Endothelial cell of umbilical vein (primary cell): ENCODE measurements around the gene LAMA4. TPM values are rescaled to one million over a fixed set of nuclear protein-coding genes. Genes with fewer than 3 reads are reported as not detected.
A peak's percentile ranks its signal among the peaks of the same experiment; 100 is the strongest.

Experiments used
- BruUV-seq: library from RNA; stranded (reverse); fragments of 400-500 nt; replicated peaks from 2 replicates; lab custom pipeline; 2021; lab: Mats Ljungman, UMichigan
- CTCF ChIA-PET: fragments of 300-600, 350-600 bp; sonication (Branson Sonifier 250); formaldehyde crosslinking; loops from one replicate; lab custom pipeline; 2021; ENCODE audit warnings: antibody characterized with exemption, inconsistent platforms; lab: Charles Lee
- POLR2A ChIA-PET: fragments of 300-600, 350-600 bp; sonication (Branson Sonifier 250); formaldehyde crosslinking; loops from one replicate; lab custom pipeline; 2021; ENCODE audit warnings: antibody characterized with exemption, inconsistent platforms; lab: Charles Lee
- DNase-seq: peaks from one replicate; pipeline ENCODE4 v3.0.0-alpha.2; 2011; ENCODE audit warnings: low read depth, low spot score
- FAIRE-seq: peaks from 2 replicates; lab custom pipeline; 2011; peaks lifted over from hg19 to GRCh38; lab: Jason Lieb, UNC
- H2AFZ ChIP-seq: 2 replicates; pipeline ENCODE4 v1.6.0; 2012; ENCODE audit warnings: low read depth, low read length, control low read depth, inconsistent platforms
- H3K27ac ChIP-seq: 2 replicates; pipeline ENCODE4 v1.5.1; 2011; ENCODE audit warnings: low read depth, mild to moderate bottlenecking, control low read depth, low read length, moderate library complexity; ENCODE audit not compliant: insufficient read depth
- H3K27me3 ChIP-seq, 2 experiments: 2 replicates each; pipeline versions ENCODE4 v1.6.0 to v1.6.1; 2011; ENCODE audit warnings: low read length in 2 of 2, mixed read lengths in 1 of 2; ENCODE audit not compliant: control insufficient read depth in 2 of 2, insufficient read depth in 2 of 2
- H3K36me3 ChIP-seq, 2 experiments: 2 replicates in 1 of 2; 3 replicates in 1 of 2; pipeline ENCODE4 v1.5.1; 2011; ENCODE audit warnings: low read length in 2 of 2, mild to moderate bottlenecking in 1 of 2, moderate library complexity in 1 of 2; ENCODE audit not compliant: control insufficient read depth in 2 of 2, insufficient read depth in 2 of 2; ENCODE audit errors: extremely low read depth in 1 of 2
- H3K4me1 ChIP-seq: 3 replicates; pipeline ENCODE4 v1.5.1; 2011; ENCODE audit warnings: mild to moderate bottlenecking, low read length; ENCODE audit not compliant: control insufficient read depth, insufficient read depth; ENCODE audit errors: extremely low read depth
- H3K4me2 ChIP-seq: 2 replicates; pipeline ENCODE4 v1.6.1; 2011; ENCODE audit warnings: low read length, control low read depth, mixed read lengths; ENCODE audit not compliant: insufficient read depth
- H3K4me3 ChIP-seq, 3 experiments: fragments of 200-600 bp in 1 of 3; sonication (generic), shearing (Covaris generic) in 1 of 3; replicated peaks in 1 of 3; 2 replicates each; pipeline ENCODE4 v1.5.1; 2011 to 2016; ENCODE audit warnings: control low read depth in 3 of 3, low read length in 3 of 3, mild to moderate bottlenecking in 2 of 3, inconsistent platforms in 1 of 3, low read depth in 1 of 3, moderate library complexity in 1 of 3; ENCODE audit not compliant: insufficient read depth in 1 of 3
- H3K79me2 ChIP-seq: 2 replicates; pipeline ENCODE4 v1.6.0; 2012; ENCODE audit warnings: low read length, inconsistent platforms; ENCODE audit not compliant: control insufficient read depth, insufficient read depth
- H3K9ac ChIP-seq: replicated peaks from 2 replicates; pipeline ENCODE3; 2011; ENCODE audit warnings: low read length, control low read depth; ENCODE audit not compliant: insufficient read depth; ENCODE audit errors: extremely low read depth
- H3K9me1 ChIP-seq: replicated peaks from 3 replicates; pipeline ENCODE4 v1.6.0; 2011; ENCODE audit warnings: mild to moderate bottlenecking, low read length; ENCODE audit not compliant: control insufficient read depth, insufficient read depth; ENCODE audit errors: extremely low read depth
- H3K9me3 ChIP-seq: replicated peaks from 2 replicates; pipeline ENCODE4 v1.5.1; 2012; ENCODE audit warnings: low read length, inconsistent platforms; ENCODE audit not compliant: control insufficient read depth, insufficient read depth
- H4K20me1 ChIP-seq: replicated peaks from 2 replicates; pipeline ENCODE3; 2011; ENCODE audit warnings: mild to moderate bottlenecking, low read length; ENCODE audit not compliant: control insufficient read depth, insufficient read depth; ENCODE audit errors: extremely low read depth
- EZH2 ChIP-seq: IDR thresholded peaks from 2 replicates; pipeline ENCODE4 v1.6.1; 2012; ENCODE audit warnings: borderline replicate concordance, low read depth, mild to moderate bottlenecking, moderate library complexity, low read length, inconsistent platforms; ENCODE audit not compliant: severe bottlenecking
- FOS ChIP-seq: IDR thresholded peaks from 2 replicates; pipeline ENCODE4 v1.6.1; 2011; ENCODE audit warnings: mild to moderate bottlenecking, low read length, moderate library complexity, borderline replicate concordance; ENCODE audit not compliant: insufficient read depth
- GATA2 ChIP-seq: IDR thresholded peaks from 2 replicates; pipeline ENCODE4 v1.7.0; 2011; ENCODE audit warnings: low read depth, mild to moderate bottlenecking, moderate library complexity, mixed read lengths, low read length; ENCODE audit not compliant: insufficient read length, insufficient read depth
- JUN ChIP-seq: IDR thresholded peaks from 2 replicates; pipeline ENCODE4 v1.6.1; 2011; ENCODE audit warnings: borderline replicate concordance, low read depth; ENCODE audit not compliant: insufficient read length, insufficient read depth
- MYC ChIP-seq: IDR thresholded peaks from one replicate; pipeline ENCODE4 v1.6.1; 2011; ENCODE audit warnings: mild to moderate bottlenecking, low read depth, low read length
- POLR2A ChIP-seq: IDR thresholded peaks from 2 replicates; pipeline ENCODE4 v1.6.1; 2012; ENCODE audit warnings: low read depth, mild to moderate bottlenecking, control low read depth, low read length
- POLR2AphosphoS5 ChIP-seq: IDR thresholded peaks from 2 replicates; pipeline ENCODE4 v1.6.1; 2012; ENCODE audit warnings: low read depth, mild to moderate bottlenecking, control low read depth, low read length, moderate library complexity; ENCODE audit not compliant: insufficient read depth
- dilution Hi-C: fragments of 300-500 bp; cut with MboI; formaldehyde crosslinking; loops from one replicate; pipeline ENCODE4 v1.15.0; 2019; ENCODE audit warnings: low sequenced_read_pairs; ENCODE audit not compliant: extremely low pct_ligation_motif_present
- intact Hi-C: fragments of 100-400 bp; cut with micrococcal nuclease; formaldehyde crosslinking; loops from one replicate; pipeline ENCODE4 v1.10.0; 2022
- polyA plus RNA-seq, 4 experiments: library from polyadenylated mRNA; depleted of rRNA in 3 of 4; stranded (reverse) in 3 of 4; unstranded in 1 of 4; fragments of >200 nt; gene quantifications; 2 replicates each; pipeline versions ENCODE4 v1.2.1 to v1.2.3, GENCODE V29; 2011 to 2012; ENCODE audit warnings: missing spikeins in 1 of 4
- total RNA-seq: library from RNA; stranded (reverse); gene quantifications from 2 replicates; pipeline ENCODE4 v1.2.3, GENCODE V29; 2021
- TF ChIP-seq, protein P1 (sequence below): IDR thresholded peaks from 2 replicates; pipeline ENCODE4 v1.6.1; 2011; ENCODE audit not compliant: insufficient read depth, insufficient read length
- TF ChIP-seq, protein P2 (sequence below), 2 donors: IDR thresholded peaks; 1 replicate in 1 of 2; 2 replicates in 1 of 2; pipeline ENCODE4 v1.5.1; 2011; ENCODE audit warnings: low read length in 2 of 2, mild to moderate bottlenecking in 2 of 2, moderate library complexity in 2 of 2, control low read depth in 1 of 2, inconsistent platforms in 1 of 2, low read depth in 1 of 2; ENCODE audit not compliant: insufficient read depth in 1 of 2; ENCODE audit errors: extremely low read depth in 1 of 2

The LAMA4 gene
- total and polyA plus RNA-seq, 2 donors (not counting 3 experiments of a cell fraction or from before 2014, with no cell fraction given), result 384 to 629 TPM

DNA sequence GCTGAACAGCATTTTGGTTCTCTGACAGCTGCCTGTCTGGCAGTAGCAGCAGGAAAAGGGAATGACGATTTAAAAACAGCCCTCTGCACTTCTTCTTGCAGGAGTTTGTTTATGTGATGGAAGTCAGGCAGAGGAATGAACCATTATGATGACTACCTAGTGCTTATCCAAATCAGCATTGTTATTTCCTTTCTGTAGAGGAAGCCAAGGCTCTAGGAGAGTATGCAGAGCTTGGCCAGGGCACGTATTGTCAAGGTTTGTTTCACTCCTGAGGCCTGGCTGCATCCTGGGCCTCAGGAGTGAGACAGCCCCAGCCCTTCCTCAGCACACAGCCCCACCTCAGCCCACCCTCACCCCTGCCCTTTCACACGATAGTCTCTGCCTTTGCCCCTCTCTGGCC lies 98.5 kb downstream of the LAMA4 start:
- DNase-seq, result peak; percentile 85
- no TSS peak for BruUV-seq
- H3K27me3 ChIP-seq, result no peaks in the 10 kb centered on the region
- H3K9me3 ChIP-seq, result no peaks in the 10 kb centered on the region
- no peaks in the 10 kb centered on the region for H3K79me2 ChIP-seq
- H4K20me1 ChIP-seq, result no peaks in the 10 kb centered on the region
- H3K36me3 ChIP-seq, result peaks cover 20 to 65% of the 10 kb centered on the region in 2 experiments
- ChIA-PET CTCF (no interaction called here), POLR2A (no interaction called here)
- peaks cover 44% of the 10 kb centered on the region for H3K4me1 ChIP-seq
- intact Hi-C loops (no loop called here), dilution Hi-C loops (no loop called here)
- peak overlapping the region; percentile 72 for H3K27ac ChIP-seq
- no peak overlapping the region for H2AFZ ChIP-seq
- FAIRE-seq, result peak; percentile 81
- TF ChIP-seq FOS, result peak; percentile 40
- no peak for TF ChIP-seq GATA2
- peak; percentile 57 for TF ChIP-seq POLR2AphosphoS5
- peak overlapping the region; percentile 35 for H3K4me2 ChIP-seq
- peak overlapping the region; percentile 26 for H3K9ac ChIP-seq
- H3K9me1 ChIP-seq, result no peaks in the 10 kb centered on the region
- no peak overlapping the region for H3K4me3 ChIP-seq

DNA sequence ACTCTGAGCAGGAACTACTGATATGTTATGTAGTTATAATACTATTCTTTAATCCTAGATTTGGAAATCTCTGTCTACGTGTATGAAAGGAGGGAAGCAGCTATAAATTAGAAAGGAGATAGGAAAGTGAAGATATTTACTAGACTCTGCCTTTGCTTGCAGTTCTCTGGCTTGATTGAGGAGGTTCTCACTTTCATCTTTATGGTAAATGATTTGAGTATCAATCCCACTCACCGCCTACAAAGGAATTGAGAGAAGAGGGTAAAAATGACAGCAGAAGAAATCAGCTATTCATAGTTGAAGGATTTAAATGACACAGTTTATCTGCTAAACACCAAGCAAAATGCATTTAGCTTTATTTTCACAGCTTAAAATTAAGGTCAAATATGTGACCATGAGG lies 99.7 kb downstream of the LAMA4 start:
- ChIA-PET CTCF (interaction anchor here (0.7 kb wide), 1 partner anchor 114 kb away, joined by 3 read pairs; no protein-coding TSS in a partner anchor), POLR2A (interaction anchor here (0.8 kb wide), 1 partner anchor 15 kb away, joined by 3 read pairs; no protein-coding TSS in a partner anchor)
- FAIRE-seq, result no peak
- dilution Hi-C loops, result no loop called here
- no peaks in the 10 kb centered on the region for H3K9me1 ChIP-seq
- H2AFZ ChIP-seq, result no peak overlapping the region
- DNase-seq, result no peak
- H3K4me3 ChIP-seq, result no peak overlapping the region
- BruUV-seq, result no TSS peak
- no peaks in the 10 kb centered on the region for H3K79me2 ChIP-seq
- no peak overlapping the region for H3K4me2 ChIP-seq
- H3K9ac ChIP-seq, result no peak overlapping the region
- H3K9me3 ChIP-seq, result no peaks in the 10 kb centered on the region
- peaks cover 19 to 65% of the 10 kb centered on the region in 2 experiments for H3K36me3 ChIP-seq
- no peak for TF ChIP-seq POLR2AphosphoS5
- TF ChIP-seq MYC, result no peak
- no peak for TF ChIP-seq FOS
- no peak for TF ChIP-seq EZH2
- TF ChIP-seq, protein P1, sequence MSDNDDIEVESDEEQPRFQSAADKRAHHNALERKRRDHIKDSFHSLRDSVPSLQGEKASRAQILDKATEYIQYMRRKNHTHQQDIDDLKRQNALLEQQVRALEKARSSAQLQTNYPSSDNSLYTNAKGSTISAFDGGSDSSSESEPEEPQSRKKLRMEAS, result no peak
- TF ChIP-seq, protein P2, sequence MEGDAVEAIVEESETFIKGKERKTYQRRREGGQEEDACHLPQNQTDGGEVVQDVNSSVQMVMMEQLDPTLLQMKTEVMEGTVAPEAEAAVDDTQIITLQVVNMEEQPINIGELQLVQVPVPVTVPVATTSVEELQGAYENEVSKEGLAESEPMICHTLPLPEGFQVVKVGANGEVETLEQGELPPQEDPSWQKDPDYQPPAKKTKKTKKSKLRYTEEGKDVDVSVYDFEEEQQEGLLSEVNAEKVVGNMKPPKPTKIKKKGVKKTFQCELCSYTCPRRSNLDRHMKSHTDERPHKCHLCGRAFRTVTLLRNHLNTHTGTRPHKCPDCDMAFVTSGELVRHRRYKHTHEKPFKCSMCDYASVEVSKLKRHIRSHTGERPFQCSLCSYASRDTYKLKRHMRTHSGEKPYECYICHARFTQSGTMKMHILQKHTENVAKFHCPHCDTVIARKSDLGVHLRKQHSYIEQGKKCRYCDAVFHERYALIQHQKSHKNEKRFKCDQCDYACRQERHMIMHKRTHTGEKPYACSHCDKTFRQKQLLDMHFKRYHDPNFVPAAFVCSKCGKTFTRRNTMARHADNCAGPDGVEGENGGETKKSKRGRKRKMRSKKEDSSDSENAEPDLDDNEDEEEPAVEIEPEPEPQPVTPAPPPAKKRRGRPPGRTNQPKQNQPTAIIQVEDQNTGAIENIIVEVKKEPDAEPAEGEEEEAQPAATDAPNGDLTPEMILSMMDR (IDR thresholded peaks at IDR 0.05; ENCODE audit: extremely low read depth in 1 of 2, insufficient read depth in 1 of 2, low read depth in 1 of 2, low read length in 2 of 2), result no peak
- TF ChIP-seq JUN, result no peak
- TF ChIP-seq POLR2A, result no peak
- TF ChIP-seq GATA2, result no peak
- H4K20me1 ChIP-seq, result no peaks in the 10 kb centered on the region
- intact Hi-C loops, result no loop called here
- no peaks in the 10 kb centered on the region for H3K27me3 ChIP-seq
- peak overlapping the region; percentile 72 for H3K27ac ChIP-seq
- peaks cover 43% of the 10 kb centered on the region for H3K4me1 ChIP-seq
